ENCODE data around the gene IRF2BP2. TPM values are rescaled to one million over a fixed set of nuclear protein-coding genes. Genes with fewer than 3 reads are reported as not detected.

Gene IRF2BP2
- total and polyA plus RNA-seq, 2 of the 13 experiments (the other 11 are each of a cell fraction or from before 2014, with no cell fraction given), result 140 to 147 TPM

GRCh38 chr1:234612352-234613127 is 2.6 kb upstream of the IRF2BP2 start (continued):
- peak; percentile 82 for TF ChIP-seq POLR2G (IDR thresholded peaks at IDR 0.05; ENCODE audit: low read depth, low read length)
- TF ChIP-seq GATAD2A (CRISPR knock-in tag; IDR thresholded peaks at IDR 0.05), result peak; percentile 98
- TF ChIP-seq ETV5 (CRISPR knock-in tag; IDR thresholded peaks at IDR 0.05; ENCODE audit: borderline replicate concordance), result peak; percentile 98
- no peak for TF ChIP-seq NFIC (IDR thresholded peaks at IDR 0.05; ENCODE audit: low read length)
- TF ChIP-seq RFX3 (CRISPR knock-in tag; IDR thresholded peaks at IDR 0.05), result peak; percentile 51
- no peak for TF ChIP-seq TCF12 (IDR thresholded peaks at IDR 0.05)
- peak; percentile 96; the same call in 1 of the 2 replicates for TF ChIP-seq TCF12 (CRISPR knock-in tag; IDR thresholded peaks at IDR 0.05)
- TF ChIP-seq ZBED4 (CRISPR knock-in tag; IDR thresholded peaks at IDR 0.05; ENCODE audit: borderline replicate concordance), result peak; percentile 79
- 0 out of 2 replicates have a peak, but pooled peaks have one; percentile 59 for TF ChIP-seq PBX3 (CRISPR knock-in tag; IDR thresholded peaks at IDR 0.05; ENCODE audit: borderline replicate concordance)
- TF ChIP-seq RXRA (CRISPR knock-in tag; IDR thresholded peaks at IDR 0.05), result peak; percentile 96
- TF ChIP-seq ONECUT2 (CRISPR knock-in tag; IDR thresholded peaks at IDR 0.05), result peak; percentile 93
- TF ChIP-seq ZNF816 (CRISPR knock-in tag; IDR thresholded peaks at IDR 0.05; ENCODE audit: borderline replicate concordance), result no peak; the same call in 1 of the 2 replicates
- no peak for TF ChIP-seq ZNF207 (IDR thresholded peaks at IDR 0.05; ENCODE audit: borderline replicate concordance)
- peak; percentile 77; the same call in 1 of the 2 replicates for TF ChIP-seq ATF5 (CRISPR knock-in tag; IDR thresholded peaks at IDR 0.05; ENCODE audit: low read depth)
- TF ChIP-seq TAF15 (IDR thresholded peaks at IDR 0.05; ENCODE audit: low read depth, low read length, poor library complexity, severe bottlenecking), result no peak
- TF ChIP-seq MXD4 (CRISPR knock-in tag; IDR thresholded peaks at IDR 0.05), result peak; percentile 75
- TF ChIP-seq CBX5 (CRISPR knock-in tag; IDR thresholded peaks at IDR 0.05; ENCODE audit: borderline replicate concordance), result peak; percentile 97
- peak; percentile 96 for TF ChIP-seq ZNF503 (CRISPR knock-in tag; IDR thresholded peaks at IDR 0.05)
- peak; percentile 86; the same call in 1 of the 2 replicates for TF ChIP-seq REPIN1 (CRISPR knock-in tag; IDR thresholded peaks at IDR 0.05; ENCODE audit: borderline replicate concordance, low read depth)
- TF ChIP-seq HOXA5 (CRISPR knock-in tag; IDR thresholded peaks at IDR 0.05), result peak; percentile 90
- peak; percentile 72 for TF ChIP-seq ATF7-NPFF (CRISPR knock-in tag; IDR thresholded peaks at IDR 0.05; ENCODE audit: low read depth)
- TF ChIP-seq ZNF205 (CRISPR knock-in tag; IDR thresholded peaks at IDR 0.05), result peak; percentile 91

Measured in HepG2 (cell line).